OCI-LY7 (cell line): Measurements from ENCODE around the gene MRPS9.

ENCODE experiments used
- CTCF ChIP-seq: fragments of 200-600 bp; sonication (generic); conservative IDR thresholded peaks from 2 replicates; pipeline ENCODE4 v1.5.1; 2014; ENCODE audit warnings: mild to moderate bottlenecking, antibody characterized with exemption, low read length, moderate library complexity, mixed read lengths
- EZH2phosphoT487 ChIP-seq: fragments of 200-600 bp; sonication (generic); IDR thresholded peaks from 2 replicates; pipeline ENCODE4 v1.6.1; 2018; ENCODE audit warnings: low read depth, borderline replicate concordance, mild to moderate bottlenecking, mixed run types, antibody characterized with exemption, low read length, moderate library complexity, mixed read lengths

- TF ChIP-seq CTCF (no peak), EZH2phosphoT487 (no peak)
Measured at GRCh38 chr2:105073591-105073990, 35.7 kb downstream of the MRPS9 start.
